GM12873 (cell line): ENCODE data around the gene ARL4C.
A peak's percentile ranks its signal among the peaks of the same experiment; 100 is the strongest.

Source experiments
- CTCF ChIP-seq: IDR thresholded peaks from 2 replicates; pipeline ENCODE4 v1.5.1; 2012; ENCODE audit warnings: low read depth, mild to moderate bottlenecking, moderate library complexity, low read length, control low read depth; ENCODE audit not compliant: insufficient read depth; ENCODE audit errors: missing control alignments

ARL4C gene

GRCh38 chr2:234533626-234534025 is 36.7 kb upstream of the ARL4C start:
- no peak for TF ChIP-seq CTCF

- TF ChIP-seq CTCF, result peak; percentile 3
These were observed 31.7 kb upstream of the ARL4C start for GRCh38 chr2:234528410-234529148.

- TF ChIP-seq CTCF, result no peak
These were observed 29.8 kb upstream of the ARL4C start for GRCh38 chr2:234526711-234527110.

GRCh38 chr2:234521536-234521935 is 24.7 kb upstream of the ARL4C start:
- TF ChIP-seq CTCF, result no peak

GRCh38 chr2:234518986-234519642 is 22.2 kb upstream of the ARL4C start:
- TF ChIP-seq CTCF, result no peak

GRCh38 chr2:234517971-234518370 is 21.1 kb upstream of the ARL4C start:
- TF ChIP-seq CTCF, result no peak

- TF ChIP-seq CTCF, result no peak
These were observed 18.2 kb upstream of the ARL4C start for GRCh38 chr2:234514873-234515638.
